Measurements from ENCODE around the gene CD300C. TPM values are rescaled to one million over a fixed set of nuclear protein-coding genes. Genes with fewer than 3 reads are reported as not detected.

CD300C gene
- total RNA-seq (2021): not detected in 2 replicates
- Bru-seq, nascent RNA: not detected
- BruChase-seq, experiment 1, labeled RNA remaining after a 2-hour chase: not detected
- not detected for BruChase-seq, experiment 2, labeled RNA remaining after a 6-hour chase
- long read RNA-seq: 0 reads

GRCh38 chr17:74545843-74546230 lies at the start of gene CD300C:
CD300C (minus strand) TSS chr17:74546115; CDS start chr17:74545782, 333 bp downstream.
- H3K36me3 ChIP-seq (ENCODE audit: insufficient read depth, low read length, poor library complexity, severe bottlenecking): no peaks in the 10 kb centered on the region
- no peaks in the 10 kb centered on the region for H3K9me3 ChIP-seq (ENCODE audit: low read depth, low read length, poor library complexity, severe bottlenecking)
- POLR2A ChIA-PET (ENCODE audit: low non-redundant PET): no interaction called here
- no TSS peak for BruUV-seq (replicated peaks)
- no peaks in the 10 kb centered on the region for H3K27me3 ChIP-seq (replicated peaks; ENCODE audit: insufficient read depth, low read depth, low read length, poor library complexity)
- intact Hi-C loops (cut with micrococcal nuclease; ENCODE audit: unreplicated experiment): no loop called here
- no peak for DNase-seq (ENCODE audit: low spot score)
- no peak within 1 kb of the TSS for H3K4me3 ChIP-seq (ENCODE audit: low read depth, low read length, poor library complexity, severe bottlenecking)
- no peak within 1 kb of the TSS for H3K27ac ChIP-seq (ENCODE audit: low read depth, low read length, poor library complexity, severe bottlenecking)
- no peaks in the 10 kb centered on the region for H3K4me1 ChIP-seq (ENCODE audit: insufficient read depth, low read length, poor library complexity, severe bottlenecking)
- TF ChIP-seq EZH2 (IDR thresholded peaks at IDR 0.05; ENCODE audit: borderline replicate concordance, low read depth, low read length, poor library complexity, severe bottlenecking) (no peak), CTCF (conservative IDR thresholded peaks at IDR 0.05; ENCODE audit: low read depth, low read length) (no peak)
- CTCF ChIA-PET: no interaction called here

- CTCF ChIA-PET: no interaction called here
- no TSS peak for BruUV-seq (replicated peaks)
- intact Hi-C loops (cut with micrococcal nuclease; ENCODE audit: unreplicated experiment): no loop called here
Measured at GRCh38 chr17:74595037-74595750, 49.3 kb upstream of the CD300C start.

More at GRCh38 chr17:74595037-74595750, 49.3 kb upstream of the CD300C start:
- no peak overlapping the region for H3K4me3 ChIP-seq (ENCODE audit: low read depth, low read length, poor library complexity, severe bottlenecking)
- no peaks in the 10 kb centered on the region for H3K36me3 ChIP-seq (ENCODE audit: insufficient read depth, low read length, poor library complexity, severe bottlenecking)
- no peak overlapping the region for H3K27ac ChIP-seq (ENCODE audit: low read depth, low read length, poor library complexity, severe bottlenecking)
- POLR2A ChIA-PET (ENCODE audit: low non-redundant PET): interaction anchor here (0.6 kb wide), 1 partner anchor 29 kb away, joined by 3 read pairs; no protein-coding TSS in a partner anchor
- H3K9me3 ChIP-seq (ENCODE audit: low read depth, low read length, poor library complexity, severe bottlenecking): no peaks in the 10 kb centered on the region
- H3K27me3 ChIP-seq (replicated peaks; ENCODE audit: insufficient read depth, low read depth, low read length, poor library complexity): peaks cover 6% of the 10 kb centered on the region
- no peak for TF ChIP-seq EZH2 (IDR thresholded peaks at IDR 0.05; ENCODE audit: borderline replicate concordance, low read depth, low read length, poor library complexity, severe bottlenecking)
- no peak for TF ChIP-seq CTCF (conservative IDR thresholded peaks at IDR 0.05; ENCODE audit: low read depth, low read length)
- DNase-seq (ENCODE audit: low spot score): no peak
- no peaks in the 10 kb centered on the region for H3K4me1 ChIP-seq (ENCODE audit: insufficient read depth, low read length, poor library complexity, severe bottlenecking)
